ENCODE measurements around the gene RPS6KA3.

DNA sequence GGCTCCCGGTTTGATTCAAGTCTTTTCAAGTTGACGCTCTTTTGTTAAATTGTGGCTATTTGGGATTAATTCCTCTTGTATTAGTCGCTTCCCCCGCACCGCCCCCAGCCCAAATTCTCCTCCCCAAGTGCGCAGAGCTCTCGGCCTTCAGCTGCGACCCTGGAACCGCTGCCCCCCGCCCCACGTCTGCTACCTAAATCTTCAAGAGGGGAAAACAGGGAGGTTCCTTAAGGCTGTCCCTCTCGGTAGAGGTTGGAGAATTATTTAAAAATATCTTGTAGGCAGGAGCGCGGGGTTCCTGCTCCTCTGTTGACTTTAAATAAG lies 860 bp upstream of the RPS6KA3 start:
- TF ChIP-seq, protein P1, sequence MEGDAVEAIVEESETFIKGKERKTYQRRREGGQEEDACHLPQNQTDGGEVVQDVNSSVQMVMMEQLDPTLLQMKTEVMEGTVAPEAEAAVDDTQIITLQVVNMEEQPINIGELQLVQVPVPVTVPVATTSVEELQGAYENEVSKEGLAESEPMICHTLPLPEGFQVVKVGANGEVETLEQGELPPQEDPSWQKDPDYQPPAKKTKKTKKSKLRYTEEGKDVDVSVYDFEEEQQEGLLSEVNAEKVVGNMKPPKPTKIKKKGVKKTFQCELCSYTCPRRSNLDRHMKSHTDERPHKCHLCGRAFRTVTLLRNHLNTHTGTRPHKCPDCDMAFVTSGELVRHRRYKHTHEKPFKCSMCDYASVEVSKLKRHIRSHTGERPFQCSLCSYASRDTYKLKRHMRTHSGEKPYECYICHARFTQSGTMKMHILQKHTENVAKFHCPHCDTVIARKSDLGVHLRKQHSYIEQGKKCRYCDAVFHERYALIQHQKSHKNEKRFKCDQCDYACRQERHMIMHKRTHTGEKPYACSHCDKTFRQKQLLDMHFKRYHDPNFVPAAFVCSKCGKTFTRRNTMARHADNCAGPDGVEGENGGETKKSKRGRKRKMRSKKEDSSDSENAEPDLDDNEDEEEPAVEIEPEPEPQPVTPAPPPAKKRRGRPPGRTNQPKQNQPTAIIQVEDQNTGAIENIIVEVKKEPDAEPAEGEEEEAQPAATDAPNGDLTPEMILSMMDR (IDR thresholded peaks at IDR 0.05 in 8 of 11, conservative IDR thresholded peaks at IDR 0.05 in 3 of 11): no peak
- TF ChIP-seq POLR2AphosphoS5 (IDR thresholded peaks at IDR 0.05): no peak

All from spleen (tissue), 7 donors.